GM12892 (cell line): ENCODE measurements around the gene NAPG.

Experiments
- POLR2A ChIP-seq: IDR thresholded peaks from 2 replicates; pipeline ENCODE4 v1.6.1; 2011; ENCODE audit warnings: low read depth, low read length, control low read depth
- POLR2AphosphoS5 ChIP-seq: IDR thresholded peaks from 2 replicates; pipeline ENCODE4 v1.6.1; 2011; ENCODE audit warnings: low read depth, low read length, control low read depth
- TAF1 ChIP-seq: IDR thresholded peaks from 2 replicates; pipeline ENCODE4 v1.6.1; 2011; ENCODE audit warnings: low read depth, mild to moderate bottlenecking, control low read depth, low read length, borderline replicate concordance

- no peak for TF ChIP-seq POLR2A
- TF ChIP-seq POLR2AphosphoS5 = no peak
- no peak for TF ChIP-seq TAF1
These were observed 4.3 kb upstream of the NAPG start for GRCh38 chr18:10521566-10521965.
